SH-SY5Y (cell line): Measurements from ENCODE around the gene UBE3B.

ENCODE experiments used
- GATA2 ChIP-seq: IDR thresholded peaks from 2 replicates; pipeline ENCODE4 v1.6.1; 2011; ENCODE audit warnings: mild to moderate bottlenecking, low read depth, low read length
- GATA3 ChIP-seq: IDR thresholded peaks from 2 replicates; pipeline ENCODE4 v1.6.1; 2011; ENCODE audit warnings: low read depth, mild to moderate bottlenecking, low read length, moderate library complexity

- TF ChIP-seq GATA2 (no peak), GATA3 (no peak)
Observed at GRCh38 chr12:109491671-109492070, 14.2 kb downstream of the UBE3B start.
